Mesendoderm (in vitro differentiated cells): Measurements from ENCODE around the gene ZBTB25. TPM values are rescaled to one million over a fixed set of nuclear protein-coding genes. Genes with fewer than 3 reads are reported as not detected.

Source experiments
- DNase-seq: peaks from one replicate; pipeline ENCODE4 v3.0.0; 2013
- H2AK5ac ChIP-seq: 2 replicates; pipeline ENCODE4 v1.6.1; 2013; ENCODE audit warnings: low read length, inconsistent platforms
- H2BK120ac ChIP-seq: 2 replicates; pipeline ENCODE4 v1.6.1; 2013; ENCODE audit warnings: low read depth, mild to moderate bottlenecking, low read length, moderate library complexity, mixed read lengths
- H2BK15ac ChIP-seq: replicated peaks from 2 replicates; pipeline ENCODE4 v1.6.1; 2013; ENCODE audit warnings: low read depth, mild to moderate bottlenecking, moderate library complexity
- H2BK5ac ChIP-seq: 2 replicates; pipeline ENCODE4 v1.6.1; 2013; ENCODE audit warnings: low read length, inconsistent platforms
- H3K18ac ChIP-seq: 2 replicates; pipeline ENCODE4 v1.6.1; 2013; ENCODE audit warnings: mild to moderate bottlenecking, low read length, mixed read lengths
- H3K23ac ChIP-seq: one replicate; pipeline ENCODE4 v1.6.1; 2013; ENCODE audit warnings: low read length
- H3K27ac ChIP-seq: 2 replicates; pipeline ENCODE4 v1.5.1; 2013; ENCODE audit warnings: low read depth, mild to moderate bottlenecking, inconsistent platforms, low read length, moderate library complexity
- H3K27me3 ChIP-seq: 2 replicates; pipeline ENCODE4 v1.6.1; 2013; ENCODE audit warnings: low read length, control low read depth, mild to moderate bottlenecking, inconsistent platforms; ENCODE audit not compliant: insufficient read depth, poor library complexity
- H3K36me3 ChIP-seq: 2 replicates; pipeline ENCODE4 v1.6.1; 2013; ENCODE audit warnings: low read length, inconsistent platforms; ENCODE audit not compliant: control insufficient read depth, insufficient read depth
- H3K4ac ChIP-seq: one replicate; pipeline ENCODE4 v1.6.1; 2013; ENCODE audit warnings: low read depth, mild to moderate bottlenecking, low read length, moderate library complexity
- H3K4me1 ChIP-seq: 2 replicates; pipeline ENCODE4 v1.6.1; 2013; ENCODE audit warnings: low read depth, low read length, inconsistent platforms; ENCODE audit not compliant: control insufficient read depth
- H3K4me2 ChIP-seq: 2 replicates; pipeline ENCODE4 v1.6.1; 2013; ENCODE audit warnings: low read length
- H3K4me3 ChIP-seq: 2 replicates; pipeline ENCODE4 v1.5.1; 2013; ENCODE audit warnings: mild to moderate bottlenecking, low read length
- H3K56ac ChIP-seq: one replicate; pipeline ENCODE4 v1.6.1; 2013; ENCODE audit warnings: low read length
- H3K79me1 ChIP-seq: 2 replicates; pipeline ENCODE4 v1.6.1; 2013; ENCODE audit warnings: low read length, inconsistent platforms
- H3K79me2 ChIP-seq: 2 replicates; pipeline ENCODE4 v1.6.1; 2013; ENCODE audit warnings: mild to moderate bottlenecking, low read length; ENCODE audit not compliant: control insufficient read depth, insufficient read depth
- H3K9ac ChIP-seq: 2 replicates; pipeline ENCODE4 v1.6.1; 2013; ENCODE audit warnings: low read length, inconsistent platforms
- H4K5ac ChIP-seq: one replicate; pipeline ENCODE4 v1.6.1; 2013; ENCODE audit warnings: low read length
- H4K8ac ChIP-seq: one replicate; pipeline ENCODE4 v1.6.1; 2013; ENCODE audit warnings: low read depth, mild to moderate bottlenecking, control low read depth, low read length, moderate library complexity
- WGBS: extraction: QIAGEN DNeasy Blood & Tissue Kit; methylation state at CpG from one replicate; pipeline ENCODE4 v1.1.7; 2013; ENCODE audit warnings: low lambda C conversion rate, missing lambda C conversion rate; ENCODE audit not compliant: insufficient coverage; ENCODE audit errors: extremely low coverage; 5-methylcytosine and 5-hydroxymethylcytosine counted together
- small RNA-seq: library from polyadenylated mRNA; stranded (forward); fragments of <200 nt; extraction: miRNeasy Mini kit (QIAGEN cat#:217004); gene quantifications from one replicate; pipeline ENCODE3, GENCODE V24; 2013; ENCODE audit not compliant: insufficient read depth

The ZBTB25 gene

DNA sequence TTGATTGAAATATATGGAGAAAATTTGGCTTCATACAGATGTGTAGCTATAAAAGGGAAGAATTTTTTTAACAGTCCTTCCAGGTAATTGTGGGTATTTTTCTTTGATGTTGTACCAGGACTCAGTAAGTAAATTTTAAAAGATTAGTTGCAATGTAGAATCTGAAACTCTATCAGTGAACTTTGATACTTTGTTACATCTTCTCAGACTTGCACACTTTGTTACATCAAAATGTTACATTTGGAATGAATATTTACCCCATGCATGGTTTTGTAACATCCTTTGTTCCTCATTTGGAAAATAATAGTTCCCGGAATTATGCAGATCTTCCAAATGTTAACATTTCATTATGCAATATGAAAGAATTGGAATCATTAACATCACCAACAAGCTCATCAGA lies 101.7 kb downstream of the ZBTB25 start:
- H3K79me2 ChIP-seq = peaks cover 12% of the 10 kb centered on the region
- H2BK5ac ChIP-seq = no peak overlapping the region
- no peaks in the 10 kb centered on the region for H3K27me3 ChIP-seq
- H3K79me1 ChIP-seq = peaks cover 2% of the 10 kb centered on the region
- no peak overlapping the region for H3K27ac ChIP-seq
- H3K36me3 ChIP-seq = peaks cover 2% of the 10 kb centered on the region
- H2BK15ac ChIP-seq = no peak overlapping the region
- H3K4me1 ChIP-seq = no peaks in the 10 kb centered on the region
- no peak overlapping the region for H4K5ac ChIP-seq
- no peak for DNase-seq
- H3K23ac ChIP-seq = no peak overlapping the region
- no peak overlapping the region for H3K9ac ChIP-seq
- no CpG with 5 or more reads among the region's 1 CpG for WGBS
- H3K18ac ChIP-seq = no peak overlapping the region
- H3K4ac ChIP-seq = no peak overlapping the region
- H3K56ac ChIP-seq = no peak overlapping the region
- H3K4me3 ChIP-seq = no peak overlapping the region
- H2BK120ac ChIP-seq = no peak overlapping the region
- H3K4me2 ChIP-seq = no peak overlapping the region
- H4K8ac ChIP-seq = no peak overlapping the region
- no peak overlapping the region for H2AK5ac ChIP-seq

DNA sequence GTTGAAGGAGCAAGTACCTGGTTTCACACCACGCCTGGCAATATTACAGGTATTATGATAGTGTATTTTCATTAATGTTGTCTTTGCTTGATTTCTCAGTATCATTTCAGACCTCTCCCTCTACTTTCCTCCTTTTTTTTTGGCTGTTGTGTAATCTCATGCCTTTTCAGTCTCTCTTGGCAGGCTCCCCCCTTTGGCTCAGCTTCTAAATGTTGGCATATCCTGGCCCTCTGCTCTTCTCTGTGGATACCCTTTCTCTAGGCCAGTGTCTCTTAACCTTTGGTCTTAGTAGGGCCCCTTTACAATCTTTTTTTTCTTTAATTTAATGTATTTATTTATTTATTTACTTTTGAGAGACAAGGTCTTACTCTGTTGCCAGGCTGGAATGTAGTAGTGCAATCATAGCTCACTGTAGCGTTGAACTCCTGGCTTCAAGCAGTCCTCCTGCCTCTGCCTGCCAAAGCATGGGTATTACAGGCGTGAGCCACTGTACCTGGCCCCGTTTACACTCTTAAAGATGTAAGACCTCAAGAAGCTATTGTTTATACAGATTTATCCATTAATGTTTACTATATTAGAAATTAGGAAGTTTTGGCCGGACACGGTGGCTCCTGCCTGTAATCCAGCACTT lies 102.7 kb downstream of the ZBTB25 start:
- Histone ChIP-seq H3K79me2 (peaks cover 12% of the 10 kb centered on the region), H3K9ac (no peak overlapping the region), H3K4me1 (no peaks in the 10 kb centered on the region), H4K8ac (no peak overlapping the region), H2BK5ac (no peak overlapping the region), H2BK15ac (no peak overlapping the region), H3K18ac (no peak overlapping the region), H3K4ac (no peak overlapping the region), H3K56ac (no peak overlapping the region), H3K27me3 (no peaks in the 10 kb centered on the region), H3K4me2 (no peak overlapping the region), H3K4me3 (no peak overlapping the region), H3K23ac (no peak overlapping the region), H4K5ac (no peak overlapping the region), H3K79me1 (peaks cover 2% of the 10 kb centered on the region), H2BK120ac (no peak overlapping the region), H3K27ac (no peak overlapping the region), H2AK5ac (no peak overlapping the region), H3K36me3 (peaks cover 2% of the 10 kb centered on the region)
- no peak for DNase-seq
- WGBS = no CpG with 5 or more reads among the region's 6 CpGs

Small RNA genes within 50 kb of the gene (small RNA-seq; reads per million reads assigned to genes)
- not detected for gene AL049869.4
